BE2C (cell line): Measurements from ENCODE around the gene USP10.
A peak's percentile ranks its signal among the peaks of the same experiment; 100 is the strongest.

Experiments
- DNase-seq: peaks from one replicate; pipeline ENCODE4 v3.0.0-alpha.2; 2020
- H3K27me3 ChIP-seq: fragments of 250-450 bp; sonication (Bioruptor Pico); 2 replicates; pipeline ENCODE4 v1.5.1; 2020; ENCODE audit warnings: mild to moderate bottlenecking
- H3K36me3 ChIP-seq: fragments of 250-450 bp; sonication (Bioruptor Pico); 2 replicates; pipeline ENCODE4 v1.5.1; 2020; ENCODE audit warnings: mild to moderate bottlenecking
- H3K4me1 ChIP-seq: fragments of 250-450 bp; sonication (Bioruptor Pico); 2 replicates; pipeline ENCODE4 v1.5.1; 2020
- H3K4me3 ChIP-seq: 2 replicates; pipeline ENCODE4 v1.5.1; 2011; ENCODE audit warnings: low read depth, low read length
- H3K9me3 ChIP-seq: fragments of 250-450 bp; sonication (Bioruptor Pico); 2 replicates; pipeline ENCODE4 v1.5.1; 2020
- TF ChIP-seq, protein P1 (sequence below): IDR thresholded peaks from 2 replicates; pipeline ENCODE4 v1.5.1; 2012; ENCODE audit warnings: mild to moderate bottlenecking, low read depth, low read length

Gene USP10

GRCh38 chr16:84800158-84800978 lies 100.6 kb downstream of the USP10 start:
- no peak overlapping the region for H3K4me3 ChIP-seq
- no peaks in the 10 kb centered on the region; the same call in 1 of the 2 replicates for H3K9me3 ChIP-seq
- DNase-seq: no peak

GRCh38 chr16:84803146-84803545 lies 103.3 kb downstream of the USP10 start:
- H3K4me3 ChIP-seq: no peak overlapping the region
- no peak for DNase-seq
- TF ChIP-seq, protein P1, sequence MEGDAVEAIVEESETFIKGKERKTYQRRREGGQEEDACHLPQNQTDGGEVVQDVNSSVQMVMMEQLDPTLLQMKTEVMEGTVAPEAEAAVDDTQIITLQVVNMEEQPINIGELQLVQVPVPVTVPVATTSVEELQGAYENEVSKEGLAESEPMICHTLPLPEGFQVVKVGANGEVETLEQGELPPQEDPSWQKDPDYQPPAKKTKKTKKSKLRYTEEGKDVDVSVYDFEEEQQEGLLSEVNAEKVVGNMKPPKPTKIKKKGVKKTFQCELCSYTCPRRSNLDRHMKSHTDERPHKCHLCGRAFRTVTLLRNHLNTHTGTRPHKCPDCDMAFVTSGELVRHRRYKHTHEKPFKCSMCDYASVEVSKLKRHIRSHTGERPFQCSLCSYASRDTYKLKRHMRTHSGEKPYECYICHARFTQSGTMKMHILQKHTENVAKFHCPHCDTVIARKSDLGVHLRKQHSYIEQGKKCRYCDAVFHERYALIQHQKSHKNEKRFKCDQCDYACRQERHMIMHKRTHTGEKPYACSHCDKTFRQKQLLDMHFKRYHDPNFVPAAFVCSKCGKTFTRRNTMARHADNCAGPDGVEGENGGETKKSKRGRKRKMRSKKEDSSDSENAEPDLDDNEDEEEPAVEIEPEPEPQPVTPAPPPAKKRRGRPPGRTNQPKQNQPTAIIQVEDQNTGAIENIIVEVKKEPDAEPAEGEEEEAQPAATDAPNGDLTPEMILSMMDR: no peak
- H3K9me3 ChIP-seq: no peaks in the 10 kb centered on the region; the same call in 1 of the 2 replicates
- no peaks in the 10 kb centered on the region for H3K36me3 ChIP-seq
- no peaks in the 10 kb centered on the region for H3K27me3 ChIP-seq
- H3K4me1 ChIP-seq: peaks cover 7% of the 10 kb centered on the region

More at GRCh38 chr16:84800158-84800978, 100.6 kb downstream of the USP10 start:
- Histone ChIP-seq H3K27me3 (no peaks in the 10 kb centered on the region), H3K4me1 (no peaks in the 10 kb centered on the region), H3K36me3 (no peaks in the 10 kb centered on the region)
- TF ChIP-seq, protein P1: no peak

- TF ChIP-seq, protein P1: no peak
- Histone ChIP-seq H3K4me3 (no peak overlapping the region), H3K27me3 (no peaks in the 10 kb centered on the region), H3K36me3 (no peaks in the 10 kb centered on the region), H3K9me3 (no peaks in the 10 kb centered on the region), H3K4me1 (peaks cover 7% of the 10 kb centered on the region)
- DNase-seq: no peak
Measured at GRCh38 chr16:84804326-84804725, 104.5 kb downstream of the USP10 start.

- H3K27me3 ChIP-seq: no peaks in the 10 kb centered on the region
- no peaks in the 10 kb centered on the region for H3K9me3 ChIP-seq
- H3K4me1 ChIP-seq: peaks cover 7% of the 10 kb centered on the region
- TF ChIP-seq, protein P1: 0 out of 2 replicates have a peak, but pooled peaks have one; percentile 7
- DNase-seq: peak; percentile 93
- no peaks in the 10 kb centered on the region for H3K36me3 ChIP-seq
- H3K4me3 ChIP-seq: peak overlapping the region; percentile 49
Measured at GRCh38 chr16:84806256-84806889, 106.6 kb downstream of the USP10 start.

GRCh38 chr16:84806890-84807258 lies 107.1 kb downstream of the USP10 start:
- peaks cover 7% of the 10 kb centered on the region for H3K4me1 ChIP-seq
- DNase-seq: no peak
- H3K4me3 ChIP-seq: peak overlapping the region; percentile 49
- no peaks in the 10 kb centered on the region for H3K27me3 ChIP-seq
- no peaks in the 10 kb centered on the region for H3K9me3 ChIP-seq
- TF ChIP-seq, protein P1: no peak
- H3K36me3 ChIP-seq: no peaks in the 10 kb centered on the region

GRCh38 chr16:84807776-84808175 lies 108.0 kb downstream of the USP10 start:
- no peaks in the 10 kb centered on the region for H3K36me3 ChIP-seq
- H3K9me3 ChIP-seq: no peaks in the 10 kb centered on the region
- TF ChIP-seq, protein P1: no peak
- no peak overlapping the region for H3K4me3 ChIP-seq
- no peak for DNase-seq
- H3K4me1 ChIP-seq: peaks cover 7% of the 10 kb centered on the region
- no peaks in the 10 kb centered on the region for H3K27me3 ChIP-seq
